Ishikawa (cell line): ENCODE measurements around the gene TTC3.

Source experiments
- CEBPB ChIP-seq: IDR thresholded peaks from 2 replicates; pipeline ENCODE4 v1.6.1; 2012
- CREB1 ChIP-seq: IDR thresholded peaks from 2 replicates; pipeline ENCODE4 v1.6.1; 2012; ENCODE audit warnings: low read depth
- EGR1 ChIP-seq: IDR thresholded peaks from 2 replicates; pipeline ENCODE4 v1.6.1; 2012
- EP300 ChIP-seq: IDR thresholded peaks from 2 replicates; pipeline ENCODE4 v1.6.1; 2012; ENCODE audit warnings: borderline replicate concordance
- FOXM1 ChIP-seq: IDR thresholded peaks from 2 replicates; pipeline ENCODE4 v1.6.1; 2012; ENCODE audit warnings: low read depth, borderline replicate concordance
- NFIC ChIP-seq: IDR thresholded peaks from 2 replicates; pipeline ENCODE4 v1.6.1; 2012
- RAD21 ChIP-seq: IDR thresholded peaks from 2 replicates; pipeline ENCODE4 v1.6.1; 2012; ENCODE audit warnings: low read depth
- TAF1 ChIP-seq: IDR thresholded peaks from 2 replicates; pipeline ENCODE4 v1.6.1; 2012; ENCODE audit warnings: low read depth, mild to moderate bottlenecking
- TCF12 ChIP-seq: IDR thresholded peaks from 2 replicates; pipeline ENCODE4 v1.6.1; 2012; ENCODE audit warnings: low read depth
- TEAD4 ChIP-seq: IDR thresholded peaks from 2 replicates; pipeline ENCODE4 v1.6.1; 2012
- USF1 ChIP-seq: IDR thresholded peaks from 2 replicates; pipeline ENCODE4 v1.6.1; 2012
- YY1 ChIP-seq: IDR thresholded peaks from 2 replicates; pipeline ENCODE4 v1.6.1; 2012; ENCODE audit warnings: low read depth
- ZBTB7A ChIP-seq: IDR thresholded peaks from 2 replicates; pipeline ENCODE4 v1.6.1; 2012; ENCODE audit warnings: low read depth
- TF ChIP-seq, protein P1 (sequence below): IDR thresholded peaks from 2 replicates; pipeline ENCODE4 v1.6.1; 2012; ENCODE audit warnings: low read depth, mild to moderate bottlenecking
- TF ChIP-seq, protein P2 (sequence below): IDR thresholded peaks from 2 replicates; pipeline ENCODE4 v1.6.1; 2012

Gene TTC3

GRCh38 chr21:37128076-37128475 lies 55.0 kb downstream of the TTC3 start:
- TF ChIP-seq, protein P1, sequence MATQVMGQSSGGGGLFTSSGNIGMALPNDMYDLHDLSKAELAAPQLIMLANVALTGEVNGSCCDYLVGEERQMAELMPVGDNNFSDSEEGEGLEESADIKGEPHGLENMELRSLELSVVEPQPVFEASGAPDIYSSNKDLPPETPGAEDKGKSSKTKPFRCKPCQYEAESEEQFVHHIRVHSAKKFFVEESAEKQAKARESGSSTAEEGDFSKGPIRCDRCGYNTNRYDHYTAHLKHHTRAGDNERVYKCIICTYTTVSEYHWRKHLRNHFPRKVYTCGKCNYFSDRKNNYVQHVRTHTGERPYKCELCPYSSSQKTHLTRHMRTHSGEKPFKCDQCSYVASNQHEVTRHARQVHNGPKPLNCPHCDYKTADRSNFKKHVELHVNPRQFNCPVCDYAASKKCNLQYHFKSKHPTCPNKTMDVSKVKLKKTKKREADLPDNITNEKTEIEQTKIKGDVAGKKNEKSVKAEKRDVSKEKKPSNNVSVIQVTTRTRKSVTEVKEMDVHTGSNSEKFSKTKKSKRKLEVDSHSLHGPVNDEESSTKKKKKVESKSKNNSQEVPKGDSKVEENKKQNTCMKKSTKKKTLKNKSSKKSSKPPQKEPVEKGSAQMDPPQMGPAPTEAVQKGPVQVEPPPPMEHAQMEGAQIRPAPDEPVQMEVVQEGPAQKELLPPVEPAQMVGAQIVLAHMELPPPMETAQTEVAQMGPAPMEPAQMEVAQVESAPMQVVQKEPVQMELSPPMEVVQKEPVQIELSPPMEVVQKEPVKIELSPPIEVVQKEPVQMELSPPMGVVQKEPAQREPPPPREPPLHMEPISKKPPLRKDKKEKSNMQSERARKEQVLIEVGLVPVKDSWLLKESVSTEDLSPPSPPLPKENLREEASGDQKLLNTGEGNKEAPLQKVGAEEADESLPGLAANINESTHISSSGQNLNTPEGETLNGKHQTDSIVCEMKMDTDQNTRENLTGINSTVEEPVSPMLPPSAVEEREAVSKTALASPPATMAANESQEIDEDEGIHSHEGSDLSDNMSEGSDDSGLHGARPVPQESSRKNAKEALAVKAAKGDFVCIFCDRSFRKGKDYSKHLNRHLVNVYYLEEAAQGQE, result no peak
- no peak for TF ChIP-seq EGR1
- no peak for TF ChIP-seq ZBTB7A
- TF ChIP-seq USF1, result no peak
- TF ChIP-seq CEBPB, result no peak
- TF ChIP-seq NFIC, result no peak
- no peak for TF ChIP-seq EP300
- TF ChIP-seq FOXM1, result no peak
- no peak for TF ChIP-seq YY1
- TF ChIP-seq, protein P2, sequence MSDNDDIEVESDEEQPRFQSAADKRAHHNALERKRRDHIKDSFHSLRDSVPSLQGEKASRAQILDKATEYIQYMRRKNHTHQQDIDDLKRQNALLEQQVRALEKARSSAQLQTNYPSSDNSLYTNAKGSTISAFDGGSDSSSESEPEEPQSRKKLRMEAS, result no peak
- no peak for TF ChIP-seq TEAD4
- no peak for TF ChIP-seq RAD21
- TF ChIP-seq TAF1, result no peak
- TF ChIP-seq CREB1, result no peak
- TF ChIP-seq TCF12, result no peak

DNA sequence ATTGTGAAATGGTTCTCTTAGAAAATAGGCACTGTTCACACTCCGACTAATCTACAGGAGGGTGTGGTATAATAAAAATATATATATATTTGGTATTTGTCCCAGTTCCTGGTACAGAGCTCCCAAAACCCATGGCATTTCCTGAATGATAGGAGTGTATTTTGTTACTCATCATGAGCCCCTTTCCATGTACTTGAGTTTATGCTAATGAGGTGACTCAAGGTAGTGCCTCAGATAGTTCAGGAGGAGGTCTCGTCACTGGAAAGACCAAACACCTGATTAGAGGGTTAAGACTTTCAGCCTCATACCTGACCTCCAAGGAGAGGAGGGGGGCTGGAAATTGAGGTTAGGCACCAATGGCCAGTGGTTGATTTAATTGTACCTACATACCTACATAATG lies 57.9 kb downstream of the TTC3 start:
- TF ChIP-seq NFIC, result no peak
- no peak for TF ChIP-seq ZBTB7A
- TF ChIP-seq EP300, result no peak
- no peak for TF ChIP-seq USF1
- TF ChIP-seq, protein P2, result no peak

DNA sequence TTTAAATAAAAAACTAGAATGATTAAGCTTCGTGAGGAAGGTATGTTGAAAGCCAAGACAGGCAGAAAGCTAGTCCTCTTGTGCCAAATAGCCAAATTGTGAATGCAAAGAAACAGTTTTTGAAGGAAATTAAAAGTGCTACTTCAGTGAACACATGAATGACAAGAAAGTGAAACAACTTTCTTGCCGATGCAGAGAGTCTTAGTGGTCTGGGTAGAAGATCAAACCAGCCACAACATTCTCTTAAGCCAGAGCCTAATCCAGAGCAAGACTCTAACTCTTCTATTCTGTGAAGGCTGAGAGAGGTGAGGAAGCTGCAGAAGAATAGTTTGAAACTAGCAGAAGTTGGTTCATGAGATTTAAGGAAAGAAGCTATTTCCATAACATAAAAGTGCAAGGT lies 63.2 kb downstream of the TTC3 start:
- TF ChIP-seq TCF12 (no peak), EP300 (no peak), CREB1 (no peak), TEAD4 (no peak)
- TF ChIP-seq, protein P2, result no peak

DNA sequence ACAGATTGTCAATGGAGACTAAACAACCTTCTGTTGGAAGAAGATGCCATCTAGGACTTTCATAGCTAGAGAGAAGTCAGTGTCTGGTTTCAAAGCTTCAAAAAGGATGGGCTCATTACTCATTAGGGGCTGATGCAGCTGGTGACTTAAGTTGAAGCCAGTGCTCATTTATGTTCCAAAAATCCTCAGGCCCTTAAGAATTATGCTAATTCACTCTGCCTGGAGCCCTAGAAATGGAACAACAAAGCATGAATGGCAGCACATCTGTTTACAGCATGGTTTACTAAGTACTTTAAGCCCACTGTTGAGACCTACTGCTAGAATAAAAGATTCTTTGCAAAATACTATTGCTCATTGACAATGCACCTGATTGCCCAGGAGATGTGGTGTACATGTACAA lies 63.7 kb downstream of the TTC3 start:
- TF ChIP-seq NFIC (no peak), YY1 (no peak), TEAD4 (no peak), TCF12 (no peak), EGR1 (no peak), CREB1 (no peak), ZBTB7A (no peak)
- TF ChIP-seq, protein P2, result no peak
- TF ChIP-seq, protein P1, result no peak

GRCh38 chr21:37139154-37139553 lies 66.1 kb downstream of the TTC3 start:
- no peak for TF ChIP-seq YY1

DNA sequence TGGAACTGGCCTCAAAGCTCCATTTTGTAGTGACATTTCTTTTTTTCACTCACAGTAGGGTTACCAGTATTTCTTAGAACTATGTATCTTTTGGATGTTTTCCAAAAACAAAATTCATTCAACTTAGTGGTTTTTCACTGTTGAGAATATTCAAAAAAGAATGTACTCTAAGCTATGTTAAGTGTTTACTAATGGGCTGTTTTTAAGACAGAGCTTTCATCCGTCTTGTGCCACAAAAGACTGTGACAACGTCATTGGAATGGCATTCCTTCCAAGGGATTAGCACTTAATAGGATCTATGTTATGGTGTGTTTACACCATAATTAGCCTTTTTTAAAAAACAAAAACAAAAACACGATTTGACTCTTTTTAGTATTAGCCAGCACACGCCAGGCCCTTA lies 66.8 kb downstream of the TTC3 start:
- peak; percentile 30; the same call in 1 of the 2 replicates for TF ChIP-seq NFIC
- no peak for TF ChIP-seq EGR1
- peak; percentile 25; the same call in 1 of the 2 replicates for TF ChIP-seq TEAD4
- no peak for TF ChIP-seq CEBPB

- TF ChIP-seq, protein P2, result no peak; the same call in 1 of the 2 replicates
- no peak for TF ChIP-seq EGR1
- TF ChIP-seq, protein P1, result no peak
- TF ChIP-seq TEAD4, result no peak
- peak; percentile 28; the same call in 1 of the 2 replicates for TF ChIP-seq NFIC
- TF ChIP-seq USF1, result no peak
- no peak for TF ChIP-seq TAF1
- no peak for TF ChIP-seq FOXM1
- peak; percentile 39; the same call in 1 of the 2 replicates for TF ChIP-seq TCF12
- TF ChIP-seq CREB1, result no peak
- peak; percentile 52; the same call in 1 of the 2 replicates for TF ChIP-seq EP300
Observed at GRCh38 chr21:37145635-37146111, 72.6 kb downstream of the TTC3 start.
